Adrenal gland (tissue), 12 donors: ENCODE results near the gene ZMAT5. TPM values are rescaled to one million over a fixed set of nuclear protein-coding genes. Genes with fewer than 3 reads are reported as not detected.

Experiments
- DNase-seq, 7 donors: peaks; one replicate each; pipeline ENCODE4 v3.0.0-alpha.2; 2019 to 2020
- H3K27ac ChIP-seq, 5 donors: fragments of 200-600 bp; sonication (generic) in 4 of 5; 1 replicate in 3 of 5; 2 replicates in 2 of 5; pipeline versions ENCODE4 v1.5.1 to v1.8.0; 2016 to 2020; ENCODE audit warnings: mild to moderate bottlenecking in 1 of 5
- H3K27me3 ChIP-seq: fragments of 200-600 bp; 2 replicates; pipeline ENCODE4 v1.8.0; 2021
- H3K36me3 ChIP-seq, 2 donors: fragments of 200-600 bp; replicated peaks in 1 of 2; 1 replicate in 1 of 2; 2 replicates in 1 of 2; pipeline versions ENCODE4 v1.5.1 to v1.8.0; 2018 to 2022
- H3K4me1 ChIP-seq, 2 donors: fragments of 200-600 bp; replicated peaks in 1 of 2; 1 replicate in 1 of 2; 2 replicates in 1 of 2; pipeline versions ENCODE4 v1.5.1 to v1.8.0; 2018 to 2021
- H3K4me3 ChIP-seq, 4 donors: fragments of 200-600 bp; sonication (generic) in 3 of 4; one replicate each; pipeline ENCODE4 v1.5.1; 2016 to 2018
- H3K9me3 ChIP-seq, 3 donors: fragments of 200-600 bp; sonication (generic) in 1 of 3; replicated peaks in 1 of 3; 1 replicate in 2 of 3; 2 replicates in 1 of 3; pipeline versions ENCODE4 v1.5.1 to v1.8.0; 2016 to 2021
- CTCF ChIP-seq, 6 experiments: fragments of 450-650 bp in 4 of 6; fragments of 200-600 bp in 2 of 6; sonication (generic) in 1 of 6; IDR thresholded peaks; 1 replicate in 5 of 6; 2 replicates in 1 of 6; pipeline versions ENCODE4 v1.5.1 to v1.8.0; 2016 to 2021; ENCODE audit warnings: antibody characterized with exemption in 6 of 6, mild to moderate bottlenecking in 2 of 6, moderate library complexity in 1 of 6
- POLR2A ChIP-seq, 2 donors: fragments of 450-650 bp; IDR thresholded peaks; one replicate each; pipeline ENCODE4 v1.6.1; 2017; ENCODE audit warnings: antibody characterized with exemption in 2 of 2, mild to moderate bottlenecking in 2 of 2, moderate library complexity in 1 of 2
- WGBS, 4 donors: extraction: QIAGEN DNeasy Blood & Tissue Kit in 2 of 4; methylation state at CpG; one replicate each; pipeline versions ENCODE4 v1.1.5 to v1.1.7; 2013 to 2017; 5-methylcytosine and 5-hydroxymethylcytosine counted together
- intact Hi-C, 2 donors: fragments of 100-400 bp; cut with DNase I; formaldehyde crosslinking; loops; one replicate each; pipeline versions ENCODE4 v1.14.1 to v1.15.0; 2022 to 2023
- polyA plus RNA-seq, 3 donors: library from polyadenylated mRNA; stranded (reverse); fragments of 200-250 nt in 2 of 3; fragments of 350-450 nt in 1 of 3; fragmentation: Illumina TruSeq in 1 of 3; extraction: RNeasy Lipid Tissue Mini Kit (QIAGEN cat#74804) in 1 of 3; gene quantifications; one replicate each; pipeline ENCODE4 v1.2.3, GENCODE V29; 2013 to 2014
- total RNA-seq, 9 donors: library from RNA; depleted of rRNA in 4 of 9; stranded (reverse); fragments of >200 nt in 4 of 9; fragments of 120-200 nt in 1 of 9; fragmentation: NEBNext Ultra II Directional in 1 of 9; extraction: Animal tissue kit (Norgen Biotek cat#: 25700) in 1 of 9; gene quantifications; one replicate each; pipeline versions ENCODE4 v1.1.0 to v1.2.4, GENCODE V29; 2013 to 2023
- donor health status: healthy with polysubstance abuse.
- donor health status: Bipolar disorder and iron deficiency.
- donor health status: DM: yes; HTN: yes; CAD: no.
- donor health status: DM: no; HTN: no; CAD: no.
- donor health status: DM: no; HTN: no; CAD: no.
- donor health status: DM: yes; HTN: yes; CAD: no.

The ZMAT5 gene
- total and polyA plus RNA-seq, 12 donors: 13.1 to 97.8 (median 34.8) TPM

DNA sequence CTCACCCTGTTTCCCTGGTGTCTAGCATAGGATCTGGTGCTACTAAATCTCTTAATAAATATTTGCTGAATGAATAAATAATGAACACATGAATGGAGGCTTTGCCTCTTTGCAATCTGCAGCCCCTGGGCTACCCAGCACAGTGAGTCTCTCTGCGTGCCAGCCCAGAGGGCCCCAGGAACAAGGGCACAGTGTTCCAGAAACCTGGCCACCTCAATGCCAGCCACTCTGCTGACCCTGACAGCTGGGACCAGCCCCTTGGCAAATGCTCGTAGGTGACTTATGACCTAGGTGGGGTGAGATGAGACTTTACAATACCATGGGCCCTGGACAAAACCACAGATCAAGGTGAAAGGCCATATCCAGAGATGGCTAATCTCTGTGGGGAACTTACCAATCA is 32.0 kb upstream of the ZMAT5 start:
- Histone ChIP-seq H3K4me1 (peaks cover 33 to 44% of the 10 kb centered on the region in 2 donors), H3K27ac (peak overlapping the region; percentile 48 to 98 (median 77)), H3K27me3 (no peaks in the 10 kb centered on the region), H3K9me3 (no peaks in the 10 kb centered on the region), H3K36me3 (peaks cover 0 to 42% of the 10 kb centered on the region in 2 donors), H3K4me3 (peak overlapping the region in 1 of 4 donors; percentile 45)
- DNase-seq: peak in 3 of 7 donors; percentile 40 to 64 (median 57)
- TF ChIP-seq CTCF (IDR thresholded peaks at IDR 0.05) (no peak), POLR2A (IDR thresholded peaks at IDR 0.05) (no peak)
- 28 to 42% (median 34%) methylated on average over 2 of the region's 2 CpGs for WGBS, 4 donors
- intact Hi-C loops: no loop called here

DNA sequence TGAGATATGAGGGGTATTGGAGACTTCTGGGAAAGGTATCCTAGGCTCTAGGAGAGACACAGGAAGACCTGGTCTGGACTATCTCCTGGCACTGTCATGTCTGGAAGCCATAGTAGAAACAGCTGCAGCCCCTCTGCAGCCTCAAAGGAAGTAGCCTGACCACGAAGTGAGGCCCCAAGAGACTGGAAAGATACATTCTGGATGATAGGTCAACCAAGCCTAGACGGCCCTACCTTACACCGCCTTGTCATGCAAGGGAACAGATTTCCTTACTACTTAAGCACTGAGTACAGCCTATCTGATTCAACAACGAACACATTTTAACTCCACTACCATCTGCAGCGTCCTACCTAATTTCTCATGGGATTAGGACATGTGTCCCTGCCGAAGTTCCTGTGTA is 31.5 kb upstream of the ZMAT5 start:
- peaks cover 33 to 44% of the 10 kb centered on the region in 2 donors for H3K4me1 ChIP-seq
- H3K4me3 ChIP-seq: peak overlapping the region in 1 of 4 donors; percentile 45

GRCh38 chr22:29797351-29797750 is 30.5 kb upstream of the ZMAT5 start:
- TF ChIP-seq POLR2A (IDR thresholded peaks at IDR 0.05) (no peak), CTCF (IDR thresholded peaks at IDR 0.05) (no peak)
- H3K4me1 ChIP-seq: peaks cover 33 to 44% of the 10 kb centered on the region in 2 donors
- 82 to 93% (median 86%) methylated on average over 3 of the region's 3 CpGs for WGBS, 4 donors
- peak overlapping the region in 1 of 5 donors; percentile 24 for H3K27ac ChIP-seq
- H3K4me3 ChIP-seq: no peak overlapping the region
- intact Hi-C loops: no loop called here
- peak in 1 of 7 donors; percentile 39 for DNase-seq
- peaks cover 0 to 43% of the 10 kb centered on the region in 2 donors for H3K36me3 ChIP-seq
- H3K27me3 ChIP-seq: no peaks in the 10 kb centered on the region
- H3K9me3 ChIP-seq: no peaks in the 10 kb centered on the region

More for the DNA sequence above, 31.5 kb upstream of the ZMAT5 start:
- intact Hi-C loops: no loop called here
- DNase-seq: no peak
- H3K9me3 ChIP-seq: no peaks in the 10 kb centered on the region
- H3K27me3 ChIP-seq: no peaks in the 10 kb centered on the region
- TF ChIP-seq POLR2A (IDR thresholded peaks at IDR 0.05) (no peak), CTCF (IDR thresholded peaks at IDR 0.05) (no peak)
- H3K27ac ChIP-seq: peak overlapping the region; percentile 48 to 98 (median 77)
- 67 to 72% (median 70%) methylated on average over 5 to 6 of the region's 6 CpGs for WGBS, 4 donors
- peaks cover 0 to 41% of the 10 kb centered on the region in 2 donors for H3K36me3 ChIP-seq

DNA sequence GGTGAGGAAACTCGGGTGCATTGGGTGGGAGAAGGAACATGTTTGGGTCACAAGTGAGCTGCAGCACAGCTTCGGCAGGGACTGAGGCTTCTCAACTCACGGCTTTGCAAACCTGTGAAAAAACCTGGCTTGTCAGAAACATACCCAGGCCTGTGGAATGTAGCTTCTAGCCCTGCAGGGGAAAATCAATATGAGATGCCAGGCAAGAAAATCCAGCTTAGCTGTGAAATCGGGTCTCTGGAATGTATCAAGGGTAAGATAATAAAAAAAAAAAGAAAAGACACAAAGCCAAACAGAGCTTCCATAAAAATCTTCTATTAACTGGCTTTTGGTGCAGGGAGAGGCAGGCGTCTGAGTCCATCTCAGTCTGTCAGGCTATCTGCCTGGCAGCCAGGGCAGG is 28.9 kb upstream of the ZMAT5 start:
- 81 to 88% (median 85%) methylated on average over 5 of the region's 5 CpGs for WGBS, 4 donors
- Histone ChIP-seq H3K27ac (no peak overlapping the region), H3K4me1 (peaks cover 25 to 33% of the 10 kb centered on the region in 2 donors), H3K36me3 (peaks cover 0 to 45% of the 10 kb centered on the region in 2 donors), H3K27me3 (no peaks in the 10 kb centered on the region), H3K9me3 (no peaks in the 10 kb centered on the region), H3K4me3 (no peak overlapping the region)
- TF ChIP-seq CTCF (IDR thresholded peaks at IDR 0.05) (no peak), POLR2A (IDR thresholded peaks at IDR 0.05) (no peak)
- intact Hi-C loops: no loop called here
- no peak for DNase-seq
